NCI-H446 treated with DMSO at 0.1 percent for 48 hours (cell line): ENCODE results near the gene MAP2.
A peak's percentile ranks its signal among the peaks of the same experiment; 100 is the strongest.

Source experiments
- DNase-seq: peaks from one replicate; lab custom pipeline; 2025; lab: John Stamatoyannopoulos, UW

The MAP2 gene

DNA sequence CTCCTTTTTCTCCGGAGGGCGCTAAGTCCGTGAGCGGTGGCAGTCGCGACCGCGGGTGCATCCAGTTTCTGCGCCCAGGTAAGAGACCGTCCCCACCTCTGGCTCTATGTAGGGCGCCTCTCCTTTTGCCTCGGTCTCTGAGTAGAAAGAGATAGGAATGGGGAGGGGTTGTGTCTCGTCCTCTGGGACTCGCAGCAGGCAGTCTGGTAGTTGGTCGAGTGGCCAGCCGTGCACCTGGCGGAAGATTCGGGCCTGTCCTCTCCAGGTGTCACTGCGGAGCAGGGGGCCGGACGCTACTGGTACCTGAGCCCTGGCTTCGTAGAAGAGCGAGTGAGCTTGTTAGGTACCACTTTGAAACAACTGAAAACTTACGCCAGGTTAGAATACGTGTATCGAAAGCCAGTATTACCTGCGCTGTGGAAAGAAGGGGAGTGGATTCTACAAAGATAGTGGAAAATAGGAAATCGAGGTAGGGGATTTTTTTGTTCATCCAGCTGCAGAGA lies 403 bp downstream of the MAP2 start:
- DNase-seq: no peak

- DNase-seq: no peak
Measured at GRCh38 chr2:209424781-209425470, 1.1 kb downstream of the MAP2 start.

DNA sequence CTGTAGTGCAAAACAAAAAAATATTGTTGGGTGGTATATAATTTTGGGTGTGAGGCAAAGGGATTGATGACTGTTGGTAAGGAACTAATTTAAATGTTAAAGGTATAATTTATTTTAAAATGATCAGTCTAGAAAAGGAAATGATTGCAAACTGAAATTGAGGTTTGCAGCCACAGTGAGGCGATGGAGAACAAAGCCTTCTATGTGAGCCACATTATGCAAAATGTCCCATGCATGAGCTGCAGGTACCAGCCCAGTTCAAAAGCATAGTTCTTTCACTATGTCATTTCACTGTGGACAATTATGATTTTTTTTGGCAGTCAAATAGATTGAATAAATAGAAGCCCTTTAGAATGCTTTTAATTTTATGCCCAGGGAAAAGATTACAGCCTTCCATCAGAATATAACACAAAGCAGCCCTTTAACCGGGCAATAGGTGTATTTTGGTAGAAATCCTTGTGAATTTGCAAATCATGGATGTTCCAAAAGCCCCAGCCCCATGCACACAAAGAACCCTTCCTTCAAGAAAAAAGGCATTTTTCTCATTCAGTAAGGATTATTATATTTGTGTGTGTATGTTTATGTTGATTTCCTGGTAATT lies 1.7 kb downstream of the MAP2 start:
- peak; percentile 67 for DNase-seq

GRCh38 chr2:209426432-209426831 lies 2.6 kb downstream of the MAP2 start:
- peak; percentile 71 for DNase-seq

- no peak for DNase-seq
Measured at GRCh38 chr2:209431701-209432100, 7.9 kb downstream of the MAP2 start.

DNA sequence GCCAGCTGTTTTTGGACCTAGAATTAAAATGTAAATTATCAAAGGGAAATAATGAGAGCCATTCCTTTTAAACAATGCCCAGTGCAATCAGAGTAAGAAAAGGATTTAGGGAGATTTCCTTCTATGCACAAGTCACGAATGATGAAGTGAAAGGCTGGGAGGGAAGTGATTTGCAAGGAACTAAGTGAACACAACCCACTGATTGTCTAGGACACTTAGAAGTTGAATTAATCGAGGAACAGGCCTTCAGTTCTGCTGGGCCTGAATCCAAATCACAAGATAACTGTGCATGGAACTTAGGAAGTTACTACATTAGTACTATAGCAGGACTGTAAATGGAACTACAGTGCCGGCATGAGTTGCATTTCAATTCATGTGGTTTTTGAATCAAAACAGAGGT lies 17.7 kb downstream of the MAP2 start:
- DNase-seq: no peak

GRCh38 chr2:209442939-209443338 lies 19.1 kb downstream of the MAP2 start:
- no peak for DNase-seq

- no peak for DNase-seq
Measured at GRCh38 chr2:209445485-209445884, 21.6 kb downstream of the MAP2 start.

- no peak for DNase-seq
Measured at GRCh38 chr2:209451209-209451834, 27.5 kb downstream of the MAP2 start.

DNA sequence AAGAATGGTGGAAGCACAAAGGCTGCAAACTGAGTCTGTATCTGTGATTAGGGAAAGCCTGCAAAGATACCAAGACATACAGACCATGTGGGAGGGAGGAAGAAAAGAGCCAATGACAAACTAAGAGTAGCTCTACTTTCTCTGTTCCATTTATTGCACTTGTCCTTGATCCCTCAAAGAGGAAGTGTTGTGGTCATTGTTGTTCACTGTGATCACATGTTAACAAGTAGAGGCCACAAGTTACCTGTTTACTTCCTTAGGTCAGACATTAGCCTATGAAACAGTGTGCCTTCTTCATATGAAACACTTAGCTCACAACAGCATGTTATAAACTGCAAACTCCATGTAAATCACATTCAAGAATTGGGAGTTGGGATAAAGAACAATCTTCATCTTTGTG lies 32.6 kb downstream of the MAP2 start:
- DNase-seq: no peak

DNA sequence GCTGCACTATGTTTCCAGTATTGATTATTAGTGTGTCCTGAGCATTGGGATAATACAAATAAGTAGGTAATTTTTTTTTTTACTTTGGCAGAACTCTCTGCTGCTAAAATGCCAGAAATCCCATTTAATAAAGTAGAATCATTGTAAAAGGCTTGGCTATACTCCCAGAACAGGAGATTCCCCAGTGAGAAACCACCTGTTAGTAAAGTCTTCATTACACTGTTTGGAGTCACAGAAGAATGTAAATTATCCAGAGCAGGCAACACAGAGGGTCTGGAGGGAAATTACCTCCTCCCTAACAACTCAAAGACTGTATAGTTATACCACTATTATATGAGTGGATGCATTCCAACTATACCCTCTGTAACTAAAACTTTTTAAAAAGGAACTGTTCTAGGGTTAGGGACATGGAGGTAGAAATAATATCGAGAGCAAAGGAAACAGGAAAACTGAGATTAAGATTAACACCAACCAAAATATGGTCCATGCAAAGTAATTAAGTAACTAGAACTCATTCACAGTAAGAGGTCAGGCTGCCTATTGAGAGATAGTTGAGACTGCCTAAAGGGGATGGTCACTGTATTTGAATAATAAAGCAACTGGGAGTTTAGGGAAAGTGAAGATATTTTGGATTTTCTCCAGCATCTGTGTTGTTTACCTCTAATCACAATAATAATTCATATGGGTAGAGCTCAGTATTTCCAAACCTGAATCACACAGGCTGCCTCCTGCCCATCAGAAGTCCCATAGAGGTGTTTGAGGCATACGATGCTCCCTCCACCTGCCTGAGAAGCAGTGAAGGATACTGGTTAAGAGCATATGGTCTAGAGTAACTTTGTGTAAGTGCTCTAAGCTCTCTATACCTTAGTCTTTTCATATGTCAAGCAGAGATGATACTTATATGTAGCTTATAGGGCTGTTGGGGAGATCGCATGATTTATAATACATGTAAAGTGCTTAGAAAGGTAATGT lies 34.4 kb downstream of the MAP2 start:
- DNase-seq: peak; percentile 93

GRCh38 chr2:209459359-209459758 lies 35.5 kb downstream of the MAP2 start:
- no peak for DNase-seq

- DNase-seq: no peak
Measured at GRCh38 chr2:209460151-209460761, 36.4 kb downstream of the MAP2 start.

DNA sequence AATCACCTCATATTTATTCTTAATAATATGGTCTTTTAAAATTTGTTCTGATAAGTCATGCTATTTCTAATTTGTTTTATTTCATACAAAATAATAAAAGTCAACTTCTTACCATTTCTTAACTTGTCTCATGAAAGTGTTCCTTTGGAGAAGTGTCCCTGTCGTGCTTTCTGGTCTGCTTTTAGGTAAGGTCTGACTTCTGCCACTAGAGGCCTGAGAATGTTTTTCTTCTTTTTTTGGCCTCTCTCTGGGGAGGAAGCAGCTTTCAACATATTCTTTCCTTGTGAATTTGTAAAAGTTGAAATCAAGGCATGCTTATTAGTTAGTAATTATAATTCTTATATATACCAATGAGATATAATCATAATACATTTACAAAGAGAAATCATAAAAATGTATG lies 39.4 kb downstream of the MAP2 start:
- DNase-seq: no peak

DNA sequence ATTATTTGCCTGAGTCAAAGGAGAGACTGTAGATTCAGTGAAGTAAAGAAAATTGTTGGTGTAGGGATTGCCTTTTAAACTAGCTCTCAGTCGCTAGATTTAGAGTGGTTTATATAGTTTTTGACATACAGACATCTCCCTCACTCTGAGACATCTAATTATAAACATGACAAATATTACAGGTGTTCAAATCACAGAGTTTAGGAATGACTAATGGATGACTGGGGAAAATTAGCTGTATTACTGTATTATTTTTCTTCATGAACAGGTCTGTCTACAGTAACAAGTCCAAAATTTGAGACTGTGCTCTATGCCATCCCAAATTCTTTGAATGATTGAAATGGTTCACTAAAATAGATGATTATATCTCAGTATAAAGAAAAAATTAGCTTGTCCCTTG lies 40.0 kb downstream of the MAP2 start:
- no peak for DNase-seq

GRCh38 chr2:209468846-209469245 lies 45.0 kb downstream of the MAP2 start:
- no peak for DNase-seq

DNA sequence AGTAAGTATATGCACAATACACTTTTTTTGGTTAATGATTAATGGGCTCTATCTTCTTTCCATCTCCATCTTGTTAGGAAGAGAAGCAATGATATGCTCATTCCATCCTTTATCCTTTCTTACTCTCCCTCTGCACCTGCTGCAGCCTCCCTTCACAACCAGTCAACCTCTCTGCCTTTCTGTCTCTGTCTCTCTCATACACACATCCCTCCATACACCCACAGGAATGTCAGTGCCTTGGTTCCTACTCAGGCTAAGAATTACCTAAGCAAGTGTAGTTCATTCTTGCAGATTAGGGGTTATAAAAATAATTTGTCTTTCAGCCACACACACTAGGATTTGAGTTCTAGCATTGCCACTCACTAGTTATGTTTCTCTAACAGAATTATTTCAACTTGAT lies 45.6 kb downstream of the MAP2 start:
- DNase-seq: no peak

DNA sequence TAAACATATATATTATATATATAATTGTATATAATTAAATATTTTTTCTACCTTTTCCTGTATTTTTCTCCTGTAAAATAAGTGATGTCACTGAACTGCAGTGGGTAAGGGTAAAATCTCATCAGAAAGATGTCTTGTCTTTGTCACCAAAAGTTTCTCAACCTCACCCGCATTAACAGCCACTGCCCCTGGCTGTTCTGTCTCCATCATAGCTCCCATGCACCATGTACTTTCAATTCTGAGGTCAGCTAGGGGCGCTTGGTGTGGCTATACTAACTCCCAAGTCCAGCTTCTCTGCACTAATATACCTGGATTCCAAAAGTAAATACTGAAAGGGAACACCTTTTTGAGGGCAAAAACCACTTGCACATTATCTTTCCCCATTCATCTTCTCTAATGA lies 46.6 kb downstream of the MAP2 start:
- no peak for DNase-seq

DNA sequence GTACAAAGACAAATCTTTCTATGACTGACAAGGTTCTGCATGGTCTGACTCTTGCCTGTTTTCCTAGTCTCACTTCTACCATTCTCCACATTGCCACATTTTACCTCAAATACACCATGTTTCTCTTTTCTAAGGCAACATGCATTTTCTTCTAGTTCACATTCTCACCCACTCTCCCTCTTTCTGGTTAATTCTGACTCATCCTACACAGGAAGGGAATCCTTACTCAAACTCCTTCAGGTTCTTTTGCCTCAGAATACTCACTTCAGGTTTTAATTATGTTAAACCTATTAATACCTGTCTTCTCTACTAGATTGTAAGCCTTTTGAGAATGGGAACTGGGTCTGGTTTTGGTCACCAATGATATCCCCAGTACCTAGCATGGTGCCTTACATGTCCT lies 47.2 kb downstream of the MAP2 start:
- DNase-seq: no peak

DNA sequence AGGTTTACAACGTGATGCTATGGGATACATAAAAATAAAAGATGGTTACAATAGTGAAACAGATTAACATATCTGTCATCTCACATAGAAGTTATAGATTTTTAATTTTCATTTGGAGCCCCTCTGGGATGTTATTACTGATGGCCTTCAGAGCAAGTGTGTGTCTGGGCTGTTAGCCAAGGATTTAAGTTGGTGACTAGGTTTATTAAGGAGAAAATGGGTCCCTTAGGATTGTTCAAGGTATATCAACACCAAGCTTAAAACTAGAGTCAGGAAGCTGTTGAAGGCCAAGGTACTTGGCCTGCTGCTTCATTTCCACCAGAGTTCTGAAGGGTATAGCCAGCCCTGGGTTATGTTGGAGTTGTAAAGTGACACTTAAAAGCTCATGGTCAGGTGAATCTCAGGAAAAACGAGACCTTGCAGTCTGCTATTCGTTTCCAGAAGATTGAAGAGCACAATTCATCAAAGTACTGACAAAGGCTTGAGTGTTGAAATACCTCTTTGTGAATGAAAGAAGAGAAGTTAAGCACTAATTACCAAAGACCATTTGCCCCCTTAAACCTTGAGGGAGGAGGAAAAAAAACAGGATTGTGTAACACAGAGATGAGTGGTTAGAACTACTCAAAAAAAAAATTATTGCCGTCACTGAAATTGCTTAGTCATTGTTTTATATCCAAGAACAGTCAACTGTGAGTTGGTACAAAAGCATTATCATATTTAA lies 48.4 kb downstream of the MAP2 start:
- peak; percentile 92 for DNase-seq

DNA sequence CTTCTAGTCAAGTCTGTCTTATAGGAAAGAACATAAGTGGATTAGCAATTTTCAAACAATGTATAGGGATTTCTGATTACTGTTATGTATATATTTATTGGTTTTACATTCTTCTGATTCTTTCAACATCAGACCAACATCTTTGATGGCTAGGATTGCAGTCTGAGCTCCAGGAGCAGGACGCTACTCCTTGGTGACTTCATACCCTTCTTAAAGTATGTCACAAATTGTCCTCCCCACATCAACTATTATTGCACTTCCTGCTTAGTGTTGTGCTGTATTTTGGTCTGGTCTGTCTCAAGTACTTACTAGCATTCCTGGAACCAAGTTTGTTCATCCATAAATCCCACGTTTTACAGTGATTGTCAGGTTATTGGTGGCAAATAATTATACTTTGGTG lies 49.0 kb downstream of the MAP2 start:
- DNase-seq: no peak
